ENCODE results near the gene CACNB3.

DNA sequence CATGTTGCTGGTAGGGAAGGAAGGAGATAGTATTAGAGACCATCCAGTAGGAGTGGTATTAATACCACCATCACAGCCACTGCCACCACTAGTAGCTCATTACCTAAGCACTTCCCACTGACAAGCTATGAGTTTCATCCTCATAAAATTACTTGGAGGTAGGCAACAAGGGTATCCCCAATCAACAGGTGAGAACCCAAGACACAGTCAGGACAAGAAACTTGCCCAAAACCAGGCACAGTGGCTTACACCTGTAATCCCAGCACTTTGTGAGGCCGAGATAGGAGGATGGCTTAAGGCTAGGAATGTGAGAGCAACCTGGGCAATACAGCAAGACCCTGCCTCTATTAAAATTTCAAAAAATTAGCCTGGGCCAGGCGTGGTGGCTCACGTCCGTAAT, 34.9 kb upstream of the CACNB3 start:
- TF ChIP-seq, protein P1, sequence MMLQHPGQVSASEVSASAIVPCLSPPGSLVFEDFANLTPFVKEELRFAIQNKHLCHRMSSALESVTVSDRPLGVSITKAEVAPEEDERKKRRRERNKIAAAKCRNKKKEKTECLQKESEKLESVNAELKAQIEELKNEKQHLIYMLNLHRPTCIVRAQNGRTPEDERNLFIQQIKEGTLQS (IDR thresholded peaks at IDR 0.05; ENCODE audit: insufficient read depth, low read depth, low read length): no peak
- TF ChIP-seq, protein P2, sequence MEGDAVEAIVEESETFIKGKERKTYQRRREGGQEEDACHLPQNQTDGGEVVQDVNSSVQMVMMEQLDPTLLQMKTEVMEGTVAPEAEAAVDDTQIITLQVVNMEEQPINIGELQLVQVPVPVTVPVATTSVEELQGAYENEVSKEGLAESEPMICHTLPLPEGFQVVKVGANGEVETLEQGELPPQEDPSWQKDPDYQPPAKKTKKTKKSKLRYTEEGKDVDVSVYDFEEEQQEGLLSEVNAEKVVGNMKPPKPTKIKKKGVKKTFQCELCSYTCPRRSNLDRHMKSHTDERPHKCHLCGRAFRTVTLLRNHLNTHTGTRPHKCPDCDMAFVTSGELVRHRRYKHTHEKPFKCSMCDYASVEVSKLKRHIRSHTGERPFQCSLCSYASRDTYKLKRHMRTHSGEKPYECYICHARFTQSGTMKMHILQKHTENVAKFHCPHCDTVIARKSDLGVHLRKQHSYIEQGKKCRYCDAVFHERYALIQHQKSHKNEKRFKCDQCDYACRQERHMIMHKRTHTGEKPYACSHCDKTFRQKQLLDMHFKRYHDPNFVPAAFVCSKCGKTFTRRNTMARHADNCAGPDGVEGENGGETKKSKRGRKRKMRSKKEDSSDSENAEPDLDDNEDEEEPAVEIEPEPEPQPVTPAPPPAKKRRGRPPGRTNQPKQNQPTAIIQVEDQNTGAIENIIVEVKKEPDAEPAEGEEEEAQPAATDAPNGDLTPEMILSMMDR (IDR thresholded peaks at IDR 0.05; ENCODE audit: control extremely low read depth in 1 of 3, insufficient read depth in 1 of 3, low read depth in 1 of 3, low read length in 3 of 3): no peak
- TF ChIP-seq EP300 (IDR thresholded peaks at IDR 0.05; ENCODE audit: borderline replicate concordance in 1 of 2, low read depth in 2 of 2, low read length in 2 of 2) (no peak), POLR2AphosphoS5 (IDR thresholded peaks at IDR 0.05; ENCODE audit: low read depth, low read length) (no peak), POLR2A (IDR thresholded peaks at IDR 0.05; ENCODE audit: control extremely low read depth in 1 of 2, low read depth in 2 of 2, low read length in 2 of 2) (no peak), CHD2 (IDR thresholded peaks at IDR 0.05; ENCODE audit: low read length) (no peak), KDM1A (IDR thresholded peaks at IDR 0.05; ENCODE audit: borderline replicate concordance, low read length) (no peak), RFX5 (IDR thresholded peaks at IDR 0.05; ENCODE audit: borderline replicate concordance, low read depth, low read length) (no peak), YY1 (IDR thresholded peaks at IDR 0.05; ENCODE audit: low read depth, low read length) (no peak), GABPA (IDR thresholded peaks at IDR 0.05; ENCODE audit: borderline replicate concordance, insufficient read depth, low read length) (no peak), TCF12 (IDR thresholded peaks at IDR 0.05; ENCODE audit: low read depth, low read length) (no peak), NRF1 (IDR thresholded peaks at IDR 0.05; ENCODE audit: low read depth, low read length) (no peak), EZH2 (IDR thresholded peaks at IDR 0.05; ENCODE audit: low read depth, low read length, severe bottlenecking) (no peak)
- TF ChIP-seq, protein P3, sequence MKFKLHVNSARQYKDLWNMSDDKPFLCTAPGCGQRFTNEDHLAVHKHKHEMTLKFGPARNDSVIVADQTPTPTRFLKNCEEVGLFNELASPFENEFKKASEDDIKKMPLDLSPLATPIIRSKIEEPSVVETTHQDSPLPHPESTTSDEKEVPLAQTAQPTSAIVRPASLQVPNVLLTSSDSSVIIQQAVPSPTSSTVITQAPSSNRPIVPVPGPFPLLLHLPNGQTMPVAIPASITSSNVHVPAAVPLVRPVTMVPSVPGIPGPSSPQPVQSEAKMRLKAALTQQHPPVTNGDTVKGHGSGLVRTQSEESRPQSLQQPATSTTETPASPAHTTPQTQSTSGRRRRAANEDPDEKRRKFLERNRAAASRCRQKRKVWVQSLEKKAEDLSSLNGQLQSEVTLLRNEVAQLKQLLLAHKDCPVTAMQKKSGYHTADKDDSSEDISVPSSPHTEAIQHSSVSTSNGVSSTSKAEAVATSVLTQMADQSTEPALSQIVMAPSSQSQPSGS (IDR thresholded peaks at IDR 0.05; ENCODE audit: low read length): no peak

Data from H1 (cell line).